HepG2 (cell line): ENCODE data around the gene GEMIN4. TPM values are rescaled to one million over a fixed set of nuclear protein-coding genes. Genes with fewer than 3 reads are reported as not detected.

Source experiments
- GABPB1 ChIP-seq: IDR thresholded peaks from 2 replicates; pipeline ENCODE4 v1.6.1; 2016; ENCODE audit warnings: mild to moderate bottlenecking, missing genetic modification reagents, moderate library complexity, missing compliant biosample characterization
- HDAC1 ChIP-seq: sonication (generic); formaldehyde crosslinking; IDR thresholded peaks from 2 replicates; pipeline ENCODE4 v1.5.1; 2020; ENCODE audit warnings: mild to moderate bottlenecking, missing genetic modification reagents
- ISX ChIP-seq: sonication (generic); formaldehyde crosslinking; conservative IDR thresholded peaks from 2 replicates; pipeline ENCODE4 v1.5.0; 2020; ENCODE audit warnings: missing genetic modification reagents
- MED13 ChIP-seq: sonication (generic); formaldehyde crosslinking; IDR thresholded peaks from 2 replicates; pipeline ENCODE4 v1.5.0; 2020; ENCODE audit warnings: missing genetic modification reagents
- PATZ1 ChIP-seq: sonication (generic); formaldehyde crosslinking; IDR thresholded peaks from 2 replicates; pipeline ENCODE4 v1.4.0; 2020; ENCODE audit warnings: missing genetic modification reagents
- PRDM15 ChIP-seq: sonication (generic); formaldehyde crosslinking; IDR thresholded peaks from 2 replicates; pipeline ENCODE4 v1.4.0; 2020; ENCODE audit warnings: missing genetic modification reagents
- SP2 ChIP-seq: sonication (generic); formaldehyde crosslinking; IDR thresholded peaks from 2 replicates; pipeline ENCODE4 v1.5.1; 2020; ENCODE audit warnings: mild to moderate bottlenecking, missing genetic modification reagents
- ZNF674 ChIP-seq: sonication (generic); formaldehyde crosslinking; IDR thresholded peaks from 2 replicates; pipeline ENCODE4 v1.5.0; 2020; ENCODE audit warnings: low read depth, mild to moderate bottlenecking, missing genetic modification reagents
- ZNF687 ChIP-seq: sonication (generic); formaldehyde crosslinking; IDR thresholded peaks from 2 replicates; pipeline ENCODE4 v1.5.1; 2020; ENCODE audit warnings: mild to moderate bottlenecking, missing genetic modification reagents, moderate library complexity
- polyA plus RNA-seq, 8 experiments: library from polyadenylated mRNA; depleted of rRNA in 3 of 8; stranded (reverse) in 7 of 8; unstranded in 1 of 8; fragments of >200 nt; fragmentation: Illumina TruSeq in 4 of 8; extraction: Trizol in 4 of 8; gene quantifications; 2 replicates each; pipeline versions ENCODE4 v1.2.1 to v1.2.3, GENCODE V29; 2011 to 2016; ENCODE audit warnings: low read depth in 4 of 8, missing spikeins in 1 of 8, mixed read lengths in 1 of 8; ENCODE audit not compliant: insufficient read depth in 1 of 8
- total RNA-seq, 5 experiments: library from RNA; depleted of rRNA; stranded (reverse); fragments of >200 nt; fragmentation: Illumina TruSeq; extraction: Trizol; gene quantifications; 2 replicates each; pipeline ENCODE4 v1.2.3, GENCODE V29; 2016; ENCODE audit warnings: low read depth in 1 of 5

GEMIN4 gene
- total and polyA plus RNA-seq, 2 of the 13 experiments (the other 11 are each of a cell fraction or from before 2014, with no cell fraction given): 10.8 to 22.7 TPM

- TF ChIP-seq PRDM15 (CRISPR knock-in tag) (0 out of 2 replicates have a peak, but pooled peaks have one; percentile 16), HDAC1 (0 out of 2 replicates have a peak, but pooled peaks have one; percentile 15), GABPB1 (CRISPR knock-in tag) (peak; percentile 40; the same call in 1 of the 2 replicates), MED13 (0 out of 2 replicates have a peak, but pooled peaks have one; percentile 25), SP2 (CRISPR knock-in tag) (no peak), ZNF674 (no peak), ISX (CRISPR knock-in tag) (no peak), PATZ1 (CRISPR knock-in tag) (peak; percentile 54; the same call in 1 of the 2 replicates), ZNF687 (peak; percentile 66)
These were observed 19.8 kb downstream of the GEMIN4 start, which contains the start of gene TLCD3A (continued) for GRCh38 chr17:732067-732901.
